GM21723 (cell line): ENCODE measurements around the gene SIL1.

Source experiments
- ATAC-seq: cut with Tn5 transposase; IDR thresholded peaks from one replicate; pipeline ENCODE4 v1.9.1; 2021; ENCODE audit warnings: mild to moderate bottlenecking, moderate library complexity; ENCODE audit not compliant: unreplicated experiment

The SIL1 gene

DNA sequence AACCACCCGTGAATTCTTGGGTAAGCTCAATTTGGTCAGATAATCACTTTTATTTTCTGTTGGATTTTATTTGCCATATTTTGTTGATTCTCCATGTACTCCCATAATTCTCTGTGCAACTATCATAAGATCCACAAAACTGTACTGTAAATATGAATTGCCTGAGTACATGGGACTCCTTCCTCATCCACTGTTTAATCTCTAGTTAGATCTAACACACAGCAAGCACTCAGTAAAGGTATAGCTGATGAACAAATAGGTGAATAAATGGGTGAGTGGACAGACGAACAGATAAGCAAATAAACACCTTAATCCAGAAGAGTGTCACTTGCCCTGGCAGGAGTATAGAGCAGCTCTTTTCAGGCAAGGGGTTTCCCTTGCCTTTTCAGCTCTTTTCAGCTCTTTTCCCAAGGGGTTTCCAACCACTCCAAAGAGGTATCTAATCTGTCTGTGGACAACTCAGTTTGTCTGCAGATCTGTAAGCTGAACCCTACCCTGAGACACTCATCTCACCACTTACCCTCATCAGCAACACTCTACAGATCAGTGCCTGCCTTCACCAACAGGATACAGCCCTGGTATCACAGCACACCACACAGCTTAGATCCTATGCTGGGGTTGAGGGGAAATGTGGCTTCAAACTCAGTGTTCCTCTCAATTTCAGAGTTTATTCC is 51.2 kb downstream of the SIL1 start:
- ATAC-seq, result no peak

DNA sequence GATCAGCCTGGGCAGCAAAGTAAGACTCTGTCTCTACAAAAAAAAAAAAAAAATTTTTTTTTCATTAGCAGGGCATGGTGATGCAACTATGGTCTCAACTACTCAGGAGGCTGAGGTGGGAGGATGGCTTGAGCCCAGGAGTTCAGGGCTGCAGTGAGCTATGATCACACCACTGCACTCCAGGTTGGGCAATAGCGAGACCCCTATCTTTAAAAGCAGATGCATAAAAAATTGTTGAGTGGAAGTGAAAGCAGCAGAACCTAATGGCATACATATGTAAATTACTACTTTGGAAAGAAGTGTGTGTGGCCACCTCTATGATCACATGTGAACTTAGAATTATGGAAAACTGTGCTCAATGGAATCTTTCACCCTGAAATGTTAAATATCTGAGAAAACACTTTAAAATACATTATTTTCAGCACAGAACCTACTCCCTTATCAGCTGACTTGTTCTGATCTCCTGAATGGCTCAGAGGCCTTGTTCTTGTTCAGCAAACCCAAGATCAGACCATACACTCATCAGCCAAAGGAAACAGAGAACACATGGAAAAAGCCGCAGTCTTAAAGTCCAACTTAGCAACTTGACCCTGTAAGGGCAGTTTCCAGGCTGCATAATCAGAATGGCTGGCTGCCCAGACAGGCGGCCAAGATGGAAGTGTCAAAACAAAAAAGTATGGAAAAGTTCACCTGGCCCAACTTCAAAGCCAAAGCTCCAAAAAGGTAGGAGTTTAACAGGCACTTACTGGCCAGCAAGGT is 56.5 kb downstream of the SIL1 start:
- ATAC-seq, result no peak

DNA sequence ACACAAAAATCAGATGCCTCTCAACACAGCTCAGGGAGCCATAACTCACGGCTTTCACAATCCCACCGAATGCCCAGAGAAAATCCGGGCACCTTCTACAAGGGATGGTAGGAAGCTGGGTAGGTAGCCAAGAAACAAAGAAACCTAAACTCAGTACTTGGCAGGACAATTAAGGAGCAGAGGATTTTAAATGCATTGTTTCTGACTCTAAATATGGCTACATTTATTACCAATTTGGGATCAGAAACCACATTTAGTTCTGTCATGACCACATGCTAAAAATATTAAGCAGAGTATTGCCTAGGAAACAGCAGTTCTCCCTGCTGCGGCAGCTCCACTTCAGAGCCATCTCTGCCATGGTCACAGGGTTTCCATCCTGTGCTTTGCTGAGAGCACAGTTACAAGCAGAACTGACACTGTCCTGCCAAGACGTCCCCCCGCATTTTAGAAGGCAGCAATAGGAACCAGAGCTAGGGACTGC is 57.5 kb downstream of the SIL1 start:
- ATAC-seq, result no peak

DNA sequence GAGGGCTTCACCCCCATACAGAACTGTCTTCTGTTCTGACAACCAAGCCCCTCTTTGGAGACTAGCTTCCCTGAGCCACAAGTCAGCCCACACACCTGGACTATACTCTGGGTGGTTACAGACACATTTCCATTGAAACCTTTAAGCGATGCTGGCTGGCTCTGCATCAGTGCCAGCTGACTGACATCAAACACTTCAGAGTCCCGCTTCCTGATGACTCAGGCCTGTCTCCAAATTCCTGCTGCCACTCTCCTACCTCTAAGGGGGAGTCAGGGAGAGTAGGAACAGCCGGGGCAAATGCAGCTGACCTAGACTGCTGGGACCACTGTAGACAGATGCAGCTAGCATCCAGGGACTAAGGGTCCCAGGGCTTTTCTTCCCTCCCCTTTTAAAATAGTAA is 59.4 kb downstream of the SIL1 start:
- no peak for ATAC-seq

DNA sequence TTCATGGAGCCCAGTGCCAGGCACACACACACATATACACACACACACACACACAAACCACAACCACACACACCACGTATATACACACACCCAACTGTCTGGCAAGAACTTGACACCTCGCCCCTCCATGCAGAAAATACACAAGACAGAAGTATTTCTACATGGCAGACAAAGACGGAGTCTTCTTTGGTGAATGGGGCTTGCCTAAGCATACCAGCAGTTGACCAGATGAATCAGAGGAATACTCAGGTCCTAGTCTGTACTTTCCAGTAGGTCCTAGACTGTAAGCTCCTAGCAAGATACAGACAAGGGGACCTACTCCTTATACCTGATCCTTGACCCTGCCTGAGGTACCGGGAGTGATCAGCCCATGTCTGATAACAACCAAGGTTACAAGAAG is 60.1 kb downstream of the SIL1 start:
- ATAC-seq, result no peak

DNA sequence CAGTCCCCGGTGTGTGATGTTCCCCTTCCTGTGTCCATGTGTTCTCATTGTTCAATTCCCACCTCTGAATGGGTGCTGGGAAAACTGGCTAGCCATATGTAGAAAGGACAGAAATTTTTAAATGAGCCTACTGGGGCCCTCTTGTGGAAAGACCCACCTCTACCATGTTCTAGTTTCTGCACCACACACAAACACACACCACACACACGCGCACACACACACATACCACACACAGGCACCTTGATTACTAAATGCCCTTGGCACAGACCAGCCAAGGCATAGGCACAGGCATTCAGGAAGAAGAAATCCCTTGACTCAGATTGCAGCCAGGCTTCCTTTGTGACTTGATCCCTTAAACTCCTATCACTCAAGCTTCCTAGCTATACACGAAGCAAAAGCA is 60.5 kb downstream of the SIL1 start:
- no peak for ATAC-seq

DNA sequence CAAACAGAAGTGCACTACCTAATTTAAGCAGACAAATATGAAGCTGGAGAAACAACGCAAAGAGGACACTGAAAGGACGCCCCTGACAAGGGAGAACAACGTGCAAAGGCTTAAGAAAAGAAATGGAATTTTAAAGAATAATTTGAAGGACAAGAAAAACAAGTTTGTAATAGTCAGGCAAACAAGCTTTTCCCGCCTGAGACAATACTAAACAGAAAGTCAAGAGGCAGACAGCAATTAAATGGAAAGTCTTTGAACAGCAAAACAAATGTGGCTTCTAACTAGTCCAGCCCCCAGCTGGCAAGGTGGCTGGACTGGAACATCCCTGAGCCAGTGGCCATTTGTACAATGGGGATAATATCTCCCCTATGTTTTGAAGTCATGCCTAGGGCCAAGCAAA is 63.3 kb downstream of the SIL1 start:
- no peak for ATAC-seq

DNA sequence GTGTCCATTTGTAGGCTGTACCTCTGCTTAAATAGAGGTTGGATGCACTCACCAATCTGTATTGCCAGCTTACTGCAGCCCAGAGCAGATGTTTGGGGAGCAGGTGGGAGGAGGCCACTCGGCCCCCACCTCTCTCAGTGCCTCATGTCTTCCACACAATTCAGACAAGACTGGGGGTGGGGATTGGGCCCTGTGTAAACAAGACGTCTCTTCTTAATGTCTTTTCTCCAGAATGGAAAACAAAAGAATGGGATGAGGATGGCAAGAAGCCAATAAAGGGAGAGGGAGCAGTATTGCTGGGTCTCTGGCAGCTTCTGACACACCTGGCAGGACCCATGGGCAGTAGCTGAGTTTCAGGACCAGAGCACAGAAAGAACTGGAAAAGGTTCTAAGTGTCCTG is 64.9 kb downstream of the SIL1 start:
- no peak for ATAC-seq

DNA sequence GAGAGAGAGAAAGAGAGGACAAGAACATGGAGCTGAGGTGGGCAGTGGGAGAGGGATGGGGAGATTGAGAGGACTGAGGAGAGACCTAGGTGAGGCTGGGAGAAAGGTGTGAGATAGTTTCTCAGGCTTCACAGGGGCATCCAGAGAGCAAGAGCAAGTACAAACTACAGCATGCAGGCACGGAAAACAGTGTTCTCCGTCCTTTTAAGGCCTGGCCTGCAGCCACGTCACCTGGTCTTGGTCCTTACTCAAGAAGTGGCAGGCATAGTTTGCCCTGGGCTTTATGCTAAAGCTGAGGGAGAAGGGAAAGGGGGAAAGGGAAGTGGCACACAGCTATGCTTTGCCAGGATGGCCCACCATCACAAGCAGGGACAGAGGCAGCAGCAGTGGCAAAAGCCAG is 65.7 kb downstream of the SIL1 start:
- ATAC-seq, result no peak

DNA sequence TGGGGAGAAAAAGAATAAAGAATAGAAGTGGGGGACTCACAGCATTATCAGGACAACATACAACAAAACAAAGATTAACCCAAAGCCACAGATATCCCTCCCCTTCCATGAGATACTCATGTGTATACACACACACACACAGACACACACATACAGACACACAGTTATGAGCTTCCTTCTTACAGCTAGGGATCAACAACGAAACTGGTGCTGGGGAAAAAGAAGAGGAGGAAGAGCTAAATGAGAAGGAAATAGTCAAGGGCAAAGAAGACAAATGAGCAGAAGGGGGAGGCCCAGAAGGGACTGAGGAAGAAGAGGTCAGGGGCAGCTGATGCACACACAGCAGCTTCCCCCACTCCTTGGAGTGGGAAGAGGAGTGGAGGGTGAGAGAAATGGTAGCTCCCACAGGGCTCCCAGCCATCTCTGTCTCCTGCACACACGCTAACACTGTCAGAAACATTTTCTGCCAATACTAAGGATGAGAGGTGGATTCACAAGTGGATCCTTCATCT is 66.2 kb downstream of the SIL1 start:
- no peak for ATAC-seq

DNA sequence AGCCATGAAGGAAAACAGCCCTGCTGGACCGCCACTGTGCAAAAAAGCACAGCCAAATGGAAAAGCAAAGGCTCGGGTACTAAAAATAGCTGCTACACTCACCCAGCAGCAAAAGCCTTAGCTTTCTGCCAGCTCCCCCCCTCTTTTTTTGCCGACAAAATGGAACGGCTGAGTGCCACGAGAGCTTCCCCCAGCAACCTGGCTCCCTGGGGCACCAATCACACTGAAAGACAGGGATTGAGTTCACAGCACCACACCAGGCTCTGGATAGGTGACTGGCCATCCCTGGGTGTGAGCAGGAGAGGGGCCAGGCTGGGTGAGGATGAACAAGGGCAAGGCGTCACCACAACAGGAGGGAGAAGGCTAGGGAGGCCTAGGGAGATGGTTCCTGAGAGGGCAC is 66.7 kb downstream of the SIL1 start:
- no peak for ATAC-seq

DNA sequence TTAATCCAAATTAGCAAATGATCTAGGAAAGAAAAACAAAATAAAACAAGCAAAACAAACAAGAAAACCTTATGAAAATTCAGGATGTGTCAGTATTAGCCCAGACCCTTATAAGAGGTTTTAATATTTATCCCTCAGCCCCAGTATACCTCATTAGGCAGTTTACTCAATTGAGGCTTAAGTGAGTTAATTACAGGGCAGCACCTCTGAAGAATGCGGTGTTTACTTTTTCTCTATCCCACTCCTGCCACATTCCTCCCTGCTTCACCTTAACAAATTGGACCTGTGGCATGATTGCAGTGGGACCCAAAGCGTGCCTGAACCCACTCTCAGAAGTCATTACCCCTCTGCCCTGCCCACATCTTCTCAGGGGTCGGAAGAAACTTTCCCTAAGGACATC is 67.1 kb downstream of the SIL1 start:
- ATAC-seq, result no peak

DNA sequence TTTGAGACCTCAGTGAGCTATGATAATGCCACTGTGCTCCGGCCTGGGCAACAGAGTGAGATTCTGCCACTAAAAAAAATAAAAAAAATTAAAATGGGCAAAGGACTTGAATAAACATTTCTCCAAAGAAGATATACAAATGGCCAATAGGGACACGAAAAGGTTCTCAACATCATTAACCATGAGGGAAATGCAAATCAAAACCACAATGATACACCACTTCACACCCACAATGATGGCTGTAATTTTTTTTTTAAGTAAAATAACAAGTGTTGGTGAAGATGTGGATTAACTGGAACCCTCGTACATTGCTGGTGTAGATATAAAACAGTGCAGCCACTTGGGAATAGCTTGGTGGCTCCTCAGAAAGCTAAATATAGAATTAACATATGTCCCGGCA is 68.0 kb downstream of the SIL1 start:
- no peak for ATAC-seq

DNA sequence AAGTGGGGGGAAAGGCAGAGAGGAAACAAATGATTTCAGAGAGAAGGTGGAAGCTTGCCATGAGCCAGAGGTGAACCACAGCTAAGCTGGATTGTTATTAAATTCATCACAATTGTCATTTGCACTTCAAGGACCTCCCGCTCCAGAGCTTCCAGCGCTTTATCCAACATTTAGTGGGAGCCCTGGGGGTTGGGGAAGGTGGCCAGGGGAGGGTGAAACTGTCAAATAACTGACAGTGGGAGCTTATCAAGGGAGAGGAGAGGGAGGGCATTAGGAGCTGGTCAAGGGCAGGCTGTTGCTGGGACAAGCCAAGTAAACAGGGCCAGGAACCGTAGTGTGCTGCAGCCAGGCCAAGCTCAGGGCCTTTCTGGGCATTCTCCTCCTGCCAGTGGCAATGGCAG is 71.5 kb downstream of the SIL1 start:
- no peak for ATAC-seq

DNA sequence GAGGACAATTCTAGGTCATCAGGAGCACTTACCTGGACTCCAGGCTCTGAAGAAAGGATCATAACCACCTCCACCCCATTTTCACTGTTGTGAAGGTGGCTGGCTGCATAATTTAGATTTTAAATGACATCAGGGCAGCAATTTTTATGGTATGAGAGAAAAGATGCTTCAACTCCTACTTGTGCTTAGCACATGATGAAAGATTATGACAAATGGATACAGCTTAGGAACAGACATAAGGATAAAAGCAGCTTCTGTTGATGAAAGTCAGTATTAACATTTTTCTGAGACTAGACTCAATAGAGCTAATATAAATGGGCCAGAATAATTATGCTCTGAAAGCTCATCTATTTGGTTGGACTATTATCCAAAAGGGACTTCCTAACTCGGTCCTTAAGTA is 72.2 kb downstream of the SIL1 start:
- ATAC-seq, result no peak

DNA sequence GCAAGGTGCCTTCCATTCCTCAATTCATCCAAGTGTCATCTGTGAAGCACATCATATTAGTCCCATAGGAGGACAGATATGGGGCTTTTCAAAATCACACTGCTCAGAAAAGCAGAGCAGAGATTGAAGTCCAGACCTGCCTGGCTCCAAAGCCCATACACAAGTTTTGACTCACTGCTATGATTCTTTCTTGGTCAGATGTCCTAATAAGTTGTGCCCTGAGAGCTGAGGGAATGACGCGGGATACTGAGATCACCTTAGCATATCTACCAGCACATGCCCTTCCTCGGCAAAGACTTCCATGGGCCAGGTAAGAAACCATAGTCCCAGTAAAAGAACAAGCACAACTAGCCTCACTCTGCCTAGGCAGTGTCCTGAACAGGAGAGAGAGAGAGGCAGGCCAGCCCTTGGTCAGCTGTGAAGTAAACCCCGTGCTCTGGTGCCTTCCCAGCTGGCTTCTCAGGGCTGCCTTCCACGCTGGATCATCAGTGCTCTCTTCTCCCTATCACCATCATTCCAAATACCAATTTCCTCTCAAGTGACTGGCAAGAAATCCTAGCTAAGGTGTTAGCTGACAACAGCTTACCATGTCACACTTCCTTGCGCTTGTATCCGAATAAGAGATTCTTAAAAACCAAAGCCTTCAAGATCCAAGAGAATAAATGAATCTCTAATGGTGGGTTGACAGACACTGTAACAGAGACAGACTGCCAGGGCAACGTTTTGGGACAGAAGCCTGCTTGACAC is 73.2 kb downstream of the SIL1 start:
- no peak for ATAC-seq

DNA sequence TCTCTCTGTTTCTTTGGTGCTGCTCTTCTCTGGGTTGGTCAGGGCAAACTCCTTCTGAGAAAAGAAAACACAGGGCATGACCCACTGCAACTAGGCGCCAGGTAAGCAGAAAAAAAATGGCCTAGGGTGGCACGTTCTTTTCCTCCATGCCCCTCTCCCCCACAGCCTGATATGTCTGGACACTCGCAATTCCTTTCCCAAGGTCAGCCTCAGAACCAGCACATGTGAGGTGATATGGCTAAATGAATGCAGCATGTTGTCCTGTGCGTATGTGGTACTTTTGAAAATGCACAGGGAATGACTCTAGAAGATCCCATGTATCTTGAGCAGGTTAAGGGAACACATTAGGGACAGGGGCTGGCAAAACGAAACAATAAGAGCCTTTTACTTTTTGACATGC is 77.0 kb downstream of the SIL1 start:
- no peak for ATAC-seq

DNA sequence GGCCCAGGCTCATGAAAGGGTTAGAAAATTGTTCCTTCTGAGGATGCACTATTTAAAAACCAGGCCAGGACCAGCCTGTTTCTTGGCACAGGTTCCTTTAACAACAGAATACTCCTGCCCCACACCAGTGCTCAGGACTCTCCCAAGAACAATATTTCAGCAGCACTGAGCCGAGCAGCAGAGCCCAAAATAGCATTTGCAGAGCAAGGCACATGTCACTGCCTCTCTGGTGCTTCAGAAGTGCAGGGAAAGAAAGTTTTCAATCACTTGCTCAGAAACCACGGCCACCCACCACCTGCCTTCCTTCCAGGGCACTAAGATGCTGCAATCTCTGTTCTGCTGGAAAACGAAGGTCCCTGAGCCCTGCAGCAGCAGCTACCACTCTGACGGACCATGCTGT is 77.6 kb downstream of the SIL1 start:
- ATAC-seq, result no peak

DNA sequence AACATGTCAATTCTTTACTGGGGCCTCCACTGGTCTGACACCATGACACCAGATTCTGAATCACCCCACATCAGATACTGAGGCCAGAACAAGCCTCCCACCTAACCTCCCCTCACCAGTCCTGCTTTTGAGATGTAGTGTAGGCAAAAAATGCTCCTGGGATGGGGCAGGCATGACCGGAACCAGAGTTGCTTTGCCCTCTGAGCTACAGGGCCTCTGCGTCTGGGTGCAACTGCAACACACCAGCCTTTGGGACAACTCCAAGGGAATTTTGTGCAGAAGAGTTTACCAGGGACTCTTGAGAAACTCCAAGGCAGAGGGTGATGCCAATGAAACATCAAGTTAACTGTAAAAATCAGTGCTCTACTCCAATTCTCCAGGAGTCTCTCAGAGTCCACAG is 79.4 kb downstream of the SIL1 start:
- no peak for ATAC-seq

DNA sequence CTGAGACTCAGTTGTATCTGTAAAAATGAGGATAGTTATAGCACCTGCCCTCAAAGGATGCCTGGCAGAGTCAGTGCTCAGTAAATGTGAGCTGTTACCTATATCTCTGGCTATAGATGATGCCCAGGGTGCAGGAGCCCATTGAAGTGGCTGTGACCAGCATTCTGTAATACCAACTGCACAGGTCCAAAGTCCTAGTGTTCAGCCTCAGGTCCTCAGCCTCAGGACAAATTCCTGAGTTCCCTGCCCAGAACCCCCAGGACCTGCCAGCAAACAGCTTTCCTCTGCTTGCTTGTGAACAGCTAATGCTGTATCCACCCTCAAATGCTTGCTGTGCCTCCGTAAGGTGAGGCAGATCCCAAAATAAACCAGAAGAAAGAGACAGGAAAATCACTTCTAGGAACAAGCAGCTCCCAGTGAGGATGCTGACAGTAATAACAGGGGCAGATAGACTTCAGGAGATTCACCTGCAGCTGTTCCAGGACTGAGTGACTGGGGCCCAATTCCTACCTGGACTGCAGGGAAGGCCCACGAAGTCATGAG is 80.8 kb downstream of the SIL1 start:
- ATAC-seq, result no peak

DNA sequence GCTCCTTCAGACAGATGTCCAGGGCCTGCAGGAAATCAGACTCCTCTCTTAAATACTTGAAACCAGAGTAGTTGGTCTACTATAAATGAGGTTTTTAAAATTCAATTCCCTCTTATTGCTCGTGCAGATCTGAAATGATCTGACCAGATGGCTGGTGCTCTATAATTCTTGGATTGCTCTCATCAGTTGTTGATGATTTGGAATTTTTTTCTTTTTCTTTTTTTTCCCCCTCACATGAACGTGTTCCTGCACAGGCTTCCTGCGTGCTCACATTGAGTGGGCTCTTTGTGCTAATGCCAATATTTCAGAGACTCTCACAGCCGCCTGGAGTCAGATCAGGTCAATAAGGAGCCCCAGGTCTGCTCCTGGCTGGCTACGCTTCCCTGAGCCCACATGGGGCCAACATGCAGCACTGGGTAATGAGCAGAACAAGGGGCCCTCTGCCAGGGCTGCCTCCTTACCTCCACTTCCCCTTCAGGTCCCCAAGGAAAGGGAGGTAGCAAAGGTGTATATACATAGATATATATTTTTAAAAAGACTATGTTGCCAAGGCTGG is 82.0 kb downstream of the SIL1 start:
- ATAC-seq, result no peak
